ENCODE data around the gene PLCD4.

The PLCD4 gene

DNA sequence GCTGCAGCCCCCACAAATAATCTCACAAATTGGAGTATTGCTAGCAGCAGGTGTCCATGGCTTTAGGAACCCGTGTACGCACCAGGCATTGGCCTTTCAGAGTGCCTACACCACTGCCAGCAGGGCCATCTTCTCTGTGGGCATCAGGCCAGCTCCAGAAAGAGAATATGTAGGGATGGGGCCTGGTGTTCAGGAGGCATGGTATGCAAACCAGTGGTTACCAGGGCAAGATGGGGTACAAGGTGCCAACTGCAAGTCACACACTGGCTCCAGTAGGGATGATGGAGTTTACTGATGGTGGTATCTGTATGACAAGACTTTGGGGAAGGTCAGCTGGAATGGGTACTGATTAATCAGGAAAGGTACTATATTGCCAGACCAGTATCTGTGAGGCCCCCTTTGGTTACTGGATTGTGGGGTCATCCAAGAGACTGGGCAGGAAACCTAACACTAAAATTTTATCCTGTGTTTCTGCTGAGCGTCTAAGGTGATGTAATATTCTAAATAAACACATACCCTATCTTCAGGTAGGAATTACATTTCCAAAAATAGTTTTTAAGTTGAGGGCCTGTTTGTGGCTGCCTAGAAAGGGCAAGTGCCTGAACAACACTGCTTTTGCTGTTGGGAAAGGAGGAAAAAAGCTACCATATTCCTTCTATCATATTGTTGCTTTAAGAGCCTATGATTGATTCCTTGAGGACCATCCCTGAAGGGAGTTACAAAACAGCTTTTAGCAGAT is 30.0 kb upstream of the PLCD4 start:
- Histone ChIP-seq H3K9me3 (ENCODE audit: low read length) (no peaks in the 10 kb centered on the region), H3K27ac (ENCODE audit: low read depth, low read length) (no peak overlapping the region), H3K4me1 (ENCODE audit: insufficient read depth, low read length) (peaks cover 9% of the 10 kb centered on the region), H3K9ac (ENCODE audit: low read length) (no peak overlapping the region), H3K4me3 (ENCODE audit: low read depth in 1 of 2, low read length in 2 of 2) (no peak overlapping the region), H3K36me3 (ENCODE audit: insufficient read depth, low read length) (peaks cover 8% of the 10 kb centered on the region), H3K27me3 (ENCODE audit: control insufficient read depth in 1 of 2, insufficient read depth in 2 of 2, low read length in 2 of 2) (no peaks in the 10 kb centered on the region)

DNA sequence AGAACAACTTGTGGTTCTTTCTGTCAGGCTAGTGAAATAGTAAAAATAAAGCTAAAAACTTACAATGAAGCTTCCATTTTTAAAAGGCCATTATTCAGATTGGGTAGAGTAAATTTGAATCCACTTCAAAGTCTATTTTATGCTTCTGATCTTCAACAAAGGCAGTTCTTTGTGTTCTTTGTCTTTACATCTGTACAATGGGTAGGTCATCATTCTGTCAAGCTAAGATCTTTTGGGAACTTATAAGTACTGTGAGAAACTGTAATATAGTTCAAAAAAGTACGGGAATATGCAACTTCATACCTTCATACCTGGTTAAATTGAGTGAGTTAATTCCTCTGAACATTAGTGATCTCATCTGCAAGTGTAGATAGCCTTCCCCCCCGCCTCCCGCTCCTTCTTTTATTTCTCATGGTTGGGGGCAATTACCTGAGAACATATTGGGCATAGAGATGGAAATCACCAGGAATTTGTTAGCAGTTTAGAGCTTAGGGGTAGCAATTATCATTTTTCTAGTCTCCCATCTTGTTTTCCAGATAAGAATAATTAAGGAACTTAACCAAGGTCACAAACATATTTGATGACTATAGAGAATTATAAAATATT is 29.3 kb upstream of the PLCD4 start:
- no peak overlapping the region for H3K27ac ChIP-seq (ENCODE audit: low read depth, low read length)
- no peak overlapping the region for H3K4me3 ChIP-seq (ENCODE audit: low read depth in 1 of 2, low read length in 2 of 2)
- no peak overlapping the region for H3K9ac ChIP-seq (ENCODE audit: low read length)
- H3K36me3 ChIP-seq (ENCODE audit: insufficient read depth, low read length), result peaks cover 15% of the 10 kb centered on the region
- H3K4me1 ChIP-seq (ENCODE audit: insufficient read depth, low read length), result peaks cover 9% of the 10 kb centered on the region
- no peaks in the 10 kb centered on the region for H3K9me3 ChIP-seq (ENCODE audit: low read length)
- H3K27me3 ChIP-seq (ENCODE audit: control insufficient read depth in 1 of 2, insufficient read depth in 2 of 2, low read length in 2 of 2), result no peaks in the 10 kb centered on the region

GRCh38 chr2:218582076-218582475 is 25.6 kb upstream of the PLCD4 start:
- no peaks in the 10 kb centered on the region for H3K27me3 ChIP-seq (ENCODE audit: control insufficient read depth in 1 of 2, insufficient read depth in 2 of 2, low read length in 2 of 2)
- peaks cover 42% of the 10 kb centered on the region for H3K36me3 ChIP-seq (ENCODE audit: insufficient read depth, low read length)
- H3K4me3 ChIP-seq (ENCODE audit: low read depth in 1 of 2, low read length in 2 of 2), result no peak overlapping the region
- H3K9ac ChIP-seq (ENCODE audit: low read length), result no peak overlapping the region
- no peaks in the 10 kb centered on the region for H3K9me3 ChIP-seq (ENCODE audit: low read length)
- H3K4me1 ChIP-seq (ENCODE audit: insufficient read depth, low read length), result peaks cover 9% of the 10 kb centered on the region
- no peak overlapping the region for H3K27ac ChIP-seq (ENCODE audit: low read depth, low read length)

GRCh38 chr2:218583983-218584850 is 23.5 kb upstream of the PLCD4 start:
- no peak overlapping the region for H3K9ac ChIP-seq (ENCODE audit: low read length)
- H3K27me3 ChIP-seq (ENCODE audit: control insufficient read depth in 1 of 2, insufficient read depth in 2 of 2, low read length in 2 of 2), result no peaks in the 10 kb centered on the region
- H3K4me3 ChIP-seq (ENCODE audit: low read depth in 1 of 2, low read length in 2 of 2), result no peak overlapping the region
- no peak overlapping the region for H3K27ac ChIP-seq (ENCODE audit: low read depth, low read length)
- peaks cover 43% of the 10 kb centered on the region for H3K36me3 ChIP-seq (ENCODE audit: insufficient read depth, low read length)
- H3K4me1 ChIP-seq (ENCODE audit: insufficient read depth, low read length), result no peaks in the 10 kb centered on the region
- no peaks in the 10 kb centered on the region for H3K9me3 ChIP-seq (ENCODE audit: low read length)

- peaks cover 54% of the 10 kb centered on the region for H3K36me3 ChIP-seq (ENCODE audit: insufficient read depth, low read length)
- no peaks in the 10 kb centered on the region for H3K9me3 ChIP-seq (ENCODE audit: low read length)
- no peak overlapping the region for H3K27ac ChIP-seq (ENCODE audit: low read depth, low read length)
- no peaks in the 10 kb centered on the region for H3K27me3 ChIP-seq (ENCODE audit: control insufficient read depth in 1 of 2, insufficient read depth in 2 of 2, low read length in 2 of 2)
- no peak overlapping the region for H3K9ac ChIP-seq (ENCODE audit: low read length)
- no peak overlapping the region for H3K4me3 ChIP-seq (ENCODE audit: low read depth in 1 of 2, low read length in 2 of 2)
- H3K4me1 ChIP-seq (ENCODE audit: insufficient read depth, low read length), result no peaks in the 10 kb centered on the region
These were observed 22.2 kb upstream of the PLCD4 start for GRCh38 chr2:218585541-218585940.

- Histone ChIP-seq H3K4me3 (ENCODE audit: low read depth in 1 of 2, low read length in 2 of 2) (no peak overlapping the region), H3K4me1 (ENCODE audit: insufficient read depth, low read length) (peaks cover 24% of the 10 kb centered on the region), H3K27ac (ENCODE audit: low read depth, low read length) (no peak overlapping the region), H3K27me3 (ENCODE audit: control insufficient read depth in 1 of 2, insufficient read depth in 2 of 2, low read length in 2 of 2) (no peaks in the 10 kb centered on the region), H3K36me3 (ENCODE audit: insufficient read depth, low read length) (no peaks in the 10 kb centered on the region), H3K9ac (ENCODE audit: low read length) (no peak overlapping the region), H3K9me3 (ENCODE audit: low read length) (no peaks in the 10 kb centered on the region)
These were observed 2.3 kb upstream of the PLCD4 start for GRCh38 chr2:218605432-218605831.

DNA sequence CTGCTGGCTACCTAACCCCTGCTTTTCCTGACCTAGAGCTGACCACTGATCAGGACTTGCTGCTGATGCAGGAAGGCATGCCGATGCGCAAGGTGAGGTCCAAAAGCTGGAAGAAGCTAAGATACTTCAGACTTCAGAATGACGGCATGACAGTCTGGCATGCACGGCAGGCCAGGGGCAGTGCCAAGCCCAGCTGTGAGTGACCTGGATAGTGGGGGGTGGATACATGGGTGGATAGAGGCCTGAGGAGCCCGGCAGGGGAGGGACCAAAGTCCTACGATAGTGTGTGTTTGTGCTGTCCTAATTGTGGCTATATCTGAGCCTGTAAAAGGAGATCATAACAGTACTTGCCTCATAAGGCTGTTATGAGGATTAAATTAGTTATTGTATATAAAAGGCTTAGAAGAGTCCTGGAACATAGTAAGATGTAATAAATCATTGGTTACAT is 8.2 kb downstream of the PLCD4 start:
- Histone ChIP-seq H3K27ac (ENCODE audit: low read depth, low read length) (peak overlapping the region; percentile 68), H3K27me3 (ENCODE audit: control insufficient read depth in 1 of 2, insufficient read depth in 2 of 2, low read length in 2 of 2) (no peaks in the 10 kb centered on the region), H3K4me1 (ENCODE audit: insufficient read depth, low read length) (peaks cover 18% of the 10 kb centered on the region), H3K4me3 (ENCODE audit: low read depth in 1 of 2, low read length in 2 of 2) (no peak overlapping the region), H3K36me3 (ENCODE audit: insufficient read depth, low read length) (peaks cover under 1% of the 10 kb centered on the region), H3K9ac (ENCODE audit: low read length) (no peak overlapping the region), H3K9me3 (ENCODE audit: low read length) (no peaks in the 10 kb centered on the region)

DNA sequence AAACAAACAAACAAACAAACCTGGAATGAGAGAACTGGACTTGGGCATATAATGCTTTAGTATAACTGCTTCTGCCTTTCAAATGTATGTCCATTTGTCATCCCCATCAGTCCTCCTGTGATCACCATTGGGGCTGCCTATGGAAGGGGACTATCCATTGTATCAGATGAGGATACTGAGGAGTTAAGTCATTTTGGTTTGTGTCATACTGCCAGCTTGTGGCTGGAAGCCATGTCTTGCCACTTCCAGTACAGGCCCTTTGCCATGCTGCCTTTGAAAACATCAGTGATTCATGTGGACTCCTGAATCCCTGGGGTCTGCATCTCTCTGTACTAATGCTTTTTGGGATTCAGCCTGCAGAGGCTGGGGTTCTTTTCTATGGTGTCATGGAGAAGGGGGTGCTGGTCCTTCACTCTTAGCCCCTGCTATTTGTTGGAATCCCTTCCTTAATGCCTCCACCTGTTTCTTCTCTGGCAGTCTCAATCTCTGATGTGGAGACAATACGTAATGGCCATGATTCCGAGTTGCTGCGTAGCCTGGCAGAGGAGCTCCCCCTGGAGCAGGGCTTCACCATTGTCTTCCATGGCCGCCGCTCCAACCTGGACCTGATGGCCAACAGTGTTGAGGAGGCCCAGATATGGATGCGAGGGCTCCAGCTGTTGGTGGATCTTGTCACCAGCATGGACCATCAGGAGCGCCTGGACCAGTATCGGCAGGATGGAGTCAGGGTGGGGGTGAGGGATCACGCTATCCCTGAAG is 10.6 kb downstream of the PLCD4 start:
- peaks cover 18% of the 10 kb centered on the region for H3K4me1 ChIP-seq (ENCODE audit: insufficient read depth, low read length)
- H3K27ac ChIP-seq (ENCODE audit: low read depth, low read length), result no peak overlapping the region
- peaks cover 8% of the 10 kb centered on the region for H3K36me3 ChIP-seq (ENCODE audit: insufficient read depth, low read length)
- H3K9me3 ChIP-seq (ENCODE audit: low read length), result no peaks in the 10 kb centered on the region
- no peak overlapping the region for H3K9ac ChIP-seq (ENCODE audit: low read length)
- H3K4me3 ChIP-seq (ENCODE audit: low read depth in 1 of 2, low read length in 2 of 2), result no peak overlapping the region
- H3K27me3 ChIP-seq (ENCODE audit: control insufficient read depth in 1 of 2, insufficient read depth in 2 of 2, low read length in 2 of 2), result no peaks in the 10 kb centered on the region

- peaks cover 13% of the 10 kb centered on the region for H3K36me3 ChIP-seq (ENCODE audit: insufficient read depth, low read length)
- no peak overlapping the region for H3K27ac ChIP-seq (ENCODE audit: low read depth, low read length)
- no peak overlapping the region for H3K9ac ChIP-seq (ENCODE audit: low read length)
- H3K4me3 ChIP-seq (ENCODE audit: low read depth in 1 of 2, low read length in 2 of 2), result no peak overlapping the region
- H3K4me1 ChIP-seq (ENCODE audit: insufficient read depth, low read length), result peaks cover 6% of the 10 kb centered on the region
- no peaks in the 10 kb centered on the region for H3K27me3 ChIP-seq (ENCODE audit: control insufficient read depth in 1 of 2, insufficient read depth in 2 of 2, low read length in 2 of 2)
- H3K9me3 ChIP-seq (ENCODE audit: low read length), result no peaks in the 10 kb centered on the region
These were observed 13.3 kb downstream of the PLCD4 start for GRCh38 chr2:218621007-218621406.

GRCh38 chr2:218622606-218623365 is 15.1 kb downstream of the PLCD4 start:
- H3K4me3 ChIP-seq (ENCODE audit: low read depth in 1 of 2, low read length in 2 of 2), result no peak overlapping the region

More at GRCh38 chr2:218622606-218623365, 15.1 kb downstream of the PLCD4 start:
- H3K36me3 ChIP-seq (ENCODE audit: insufficient read depth, low read length), result peaks cover 13% of the 10 kb centered on the region
- no peaks in the 10 kb centered on the region for H3K9me3 ChIP-seq (ENCODE audit: low read length)
- no peak overlapping the region for H3K9ac ChIP-seq (ENCODE audit: low read length)
- H3K4me1 ChIP-seq (ENCODE audit: insufficient read depth, low read length), result no peaks in the 10 kb centered on the region
- H3K27ac ChIP-seq (ENCODE audit: low read depth, low read length), result no peak overlapping the region
- H3K27me3 ChIP-seq (ENCODE audit: control insufficient read depth in 1 of 2, insufficient read depth in 2 of 2, low read length in 2 of 2), result no peaks in the 10 kb centered on the region

Data from muscle layer of colon (tissue), 2 donors.